ENCODE data around the gene MGAT2. TPM values are rescaled to one million over a fixed set of nuclear protein-coding genes. Genes with fewer than 3 reads are reported as not detected.

The MGAT2 gene
- total and polyA plus RNA-seq, 9 of the 15 experiments (the other 6 are each of a cell fraction or from before 2014, with no cell fraction given) = 0.03 to 33.3 (median 24.6) TPM; not detected in 1

DNA sequence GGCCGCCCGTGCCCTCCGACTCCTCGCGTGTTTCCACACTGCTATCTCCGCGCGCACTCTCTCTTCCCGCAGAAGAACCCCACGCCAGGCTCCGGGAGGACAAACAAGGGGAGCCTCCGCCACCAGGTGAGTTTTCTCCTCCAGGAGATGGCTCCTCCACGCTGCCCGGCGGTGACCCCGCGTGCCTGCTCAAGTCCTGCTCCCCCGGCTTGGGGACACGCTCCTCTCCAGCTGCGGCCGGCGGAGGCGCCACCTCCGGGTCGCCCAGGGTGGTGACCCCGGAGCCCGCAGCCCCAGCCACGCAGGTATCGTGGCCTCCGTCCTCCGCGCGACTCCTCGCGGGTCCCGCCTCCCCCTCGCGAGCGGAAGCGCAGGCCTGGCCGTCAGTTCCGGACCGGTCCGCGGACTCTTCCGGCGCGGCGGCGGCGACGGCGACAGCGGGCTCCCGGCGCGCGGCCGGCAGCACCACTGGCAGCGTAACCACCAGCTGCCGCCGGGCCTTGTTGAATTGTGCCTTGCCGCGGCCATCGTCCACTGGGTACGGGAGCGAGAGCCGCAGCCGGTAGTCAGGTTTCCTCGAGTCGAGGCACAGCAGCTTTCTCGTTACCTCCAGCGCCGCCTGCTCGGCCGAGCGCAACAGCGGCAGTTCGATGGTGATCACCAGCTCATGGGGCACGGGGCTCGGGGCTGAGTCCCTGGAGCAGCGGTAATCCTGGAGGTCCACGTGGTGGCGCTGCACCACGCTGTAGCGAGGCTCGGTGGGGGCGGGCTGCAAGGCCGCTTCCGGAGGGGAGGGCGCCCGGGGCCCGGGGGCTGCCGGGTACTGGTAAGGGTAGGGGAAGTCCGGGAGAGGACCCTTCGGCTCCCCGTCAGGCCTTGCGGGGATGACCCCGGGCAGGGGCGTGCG lies 13.3 kb downstream of the MGAT2 start (continued):
- TF ChIP-seq NFATC3 (IDR thresholded peaks at IDR 0.05) (no peak), EHMT2 (IDR thresholded peaks at IDR 0.05) (no peak), FOSL1 (tag; conservative IDR thresholded peaks at IDR 0.05) (0 out of 2 replicates have a peak, but pooled peaks have one; percentile 9), MEF2A (IDR thresholded peaks at IDR 0.05; ENCODE audit: control insufficient read depth, low read depth, low read length) (no peak), PCBP1 (IDR thresholded peaks at IDR 0.05; ENCODE audit: low read depth, low read length, poor library complexity, severe bottlenecking) (no peak), ZNF347 (CRISPR knock-in tag; IDR thresholded peaks at IDR 0.05; ENCODE audit: low read depth) (no peak), ZNF23 (CRISPR knock-in tag; IDR thresholded peaks at IDR 0.05) (no peak), HNRNPUL1 (IDR thresholded peaks at IDR 0.05; ENCODE audit: low read length) (no peak), ZNF316 (IDR thresholded peaks at IDR 0.05) (no peak), HOXB6 (CRISPR knock-in tag; IDR thresholded peaks at IDR 0.05; ENCODE audit: borderline replicate concordance) (no peak), POLR2AphosphoS5 (IDR thresholded peaks at IDR 0.05; ENCODE audit: control insufficient read depth, insufficient read depth, low read depth, low read length) (peak; percentile 31), DPF2 (IDR thresholded peaks at IDR 0.05) (no peak), KAT7 (CRISPR knock-in tag; IDR thresholded peaks at IDR 0.05; ENCODE audit: borderline replicate concordance) (peak; percentile 85; the same call in 1 of the 2 replicates), ZNF699 (CRISPR knock-in tag; IDR thresholded peaks at IDR 0.05; ENCODE audit: insufficient replicate concordance) (no peak)
- TF ChIP-seq, protein P1, sequence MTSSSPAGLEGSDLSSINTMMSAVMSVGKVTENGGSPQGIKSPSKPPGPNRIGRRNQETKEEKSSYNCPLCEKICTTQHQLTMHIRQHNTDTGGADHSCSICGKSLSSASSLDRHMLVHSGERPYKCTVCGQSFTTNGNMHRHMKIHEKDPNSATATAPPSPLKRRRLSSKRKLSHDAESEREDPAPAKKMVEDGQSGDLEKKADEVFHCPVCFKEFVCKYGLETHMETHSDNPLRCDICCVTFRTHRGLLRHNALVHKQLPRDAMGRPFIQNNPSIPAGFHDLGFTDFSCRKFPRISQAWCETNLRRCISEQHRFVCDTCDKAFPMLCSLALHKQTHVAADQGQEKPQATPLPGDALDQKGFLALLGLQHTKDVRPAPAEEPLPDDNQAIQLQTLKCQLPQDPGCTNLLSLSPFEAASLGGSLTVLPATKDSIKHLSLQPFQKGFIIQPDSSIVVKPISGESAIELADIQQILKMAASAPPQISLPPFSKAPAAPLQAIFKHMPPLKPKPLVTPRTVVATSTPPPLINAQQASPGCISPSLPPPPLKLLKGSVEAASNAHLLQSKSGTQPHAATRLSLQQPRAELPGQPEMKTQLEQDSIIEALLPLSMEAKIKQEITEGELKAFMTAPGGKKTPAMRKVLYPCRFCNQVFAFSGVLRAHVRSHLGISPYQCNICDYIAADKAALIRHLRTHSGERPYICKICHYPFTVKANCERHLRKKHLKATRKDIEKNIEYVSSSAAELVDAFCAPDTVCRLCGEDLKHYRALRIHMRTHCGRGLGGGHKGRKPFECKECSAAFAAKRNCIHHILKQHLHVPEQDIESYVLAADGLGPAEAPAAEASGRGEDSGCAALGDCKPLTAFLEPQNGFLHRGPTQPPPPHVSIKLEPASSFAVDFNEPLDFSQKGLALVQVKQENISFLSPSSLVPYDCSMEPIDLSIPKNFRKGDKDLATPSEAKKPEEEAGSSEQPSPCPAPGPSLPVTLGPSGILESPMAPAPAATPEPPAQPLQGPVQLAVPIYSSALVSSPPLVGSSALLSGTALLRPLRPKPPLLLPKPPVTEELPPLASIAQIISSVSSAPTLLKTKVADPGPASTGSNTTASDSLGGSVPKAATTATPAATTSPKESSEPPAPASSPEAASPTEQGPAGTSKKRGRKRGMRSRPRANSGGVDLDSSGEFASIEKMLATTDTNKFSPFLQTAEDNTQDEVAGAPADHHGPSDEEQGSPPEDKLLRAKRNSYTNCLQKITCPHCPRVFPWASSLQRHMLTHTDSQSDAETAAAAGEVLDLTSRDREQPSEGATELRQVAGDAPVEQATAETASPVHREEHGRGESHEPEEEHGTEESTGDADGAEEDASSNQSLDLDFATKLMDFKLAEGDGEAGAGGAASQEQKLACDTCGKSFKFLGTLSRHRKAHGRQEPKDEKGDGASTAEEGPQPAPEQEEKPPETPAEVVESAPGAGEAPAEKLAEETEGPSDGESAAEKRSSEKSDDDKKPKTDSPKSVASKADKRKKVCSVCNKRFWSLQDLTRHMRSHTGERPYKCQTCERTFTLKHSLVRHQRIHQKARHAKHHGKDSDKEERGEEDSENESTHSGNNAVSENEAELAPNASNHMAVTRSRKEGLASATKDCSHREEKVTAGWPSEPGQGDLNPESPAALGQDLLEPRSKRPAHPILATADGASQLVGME (CRISPR knock-in tag; IDR thresholded peaks at IDR 0.05) = no peak; the same call in 1 of the 2 replicates
- TF ChIP-seq, protein P2, sequence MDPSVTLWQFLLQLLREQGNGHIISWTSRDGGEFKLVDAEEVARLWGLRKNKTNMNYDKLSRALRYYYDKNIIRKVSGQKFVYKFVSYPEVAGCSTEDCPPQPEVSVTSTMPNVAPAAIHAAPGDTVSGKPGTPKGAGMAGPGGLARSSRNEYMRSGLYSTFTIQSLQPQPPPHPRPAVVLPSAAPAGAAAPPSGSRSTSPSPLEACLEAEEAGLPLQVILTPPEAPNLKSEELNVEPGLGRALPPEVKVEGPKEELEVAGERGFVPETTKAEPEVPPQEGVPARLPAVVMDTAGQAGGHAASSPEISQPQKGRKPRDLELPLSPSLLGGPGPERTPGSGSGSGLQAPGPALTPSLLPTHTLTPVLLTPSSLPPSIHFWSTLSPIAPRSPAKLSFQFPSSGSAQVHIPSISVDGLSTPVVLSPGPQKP (CRISPR knock-in tag; IDR thresholded peaks at IDR 0.05) = 0 out of 2 replicates have a peak, but pooled peaks have one; percentile 48
- TF ChIP-seq, protein P3, sequence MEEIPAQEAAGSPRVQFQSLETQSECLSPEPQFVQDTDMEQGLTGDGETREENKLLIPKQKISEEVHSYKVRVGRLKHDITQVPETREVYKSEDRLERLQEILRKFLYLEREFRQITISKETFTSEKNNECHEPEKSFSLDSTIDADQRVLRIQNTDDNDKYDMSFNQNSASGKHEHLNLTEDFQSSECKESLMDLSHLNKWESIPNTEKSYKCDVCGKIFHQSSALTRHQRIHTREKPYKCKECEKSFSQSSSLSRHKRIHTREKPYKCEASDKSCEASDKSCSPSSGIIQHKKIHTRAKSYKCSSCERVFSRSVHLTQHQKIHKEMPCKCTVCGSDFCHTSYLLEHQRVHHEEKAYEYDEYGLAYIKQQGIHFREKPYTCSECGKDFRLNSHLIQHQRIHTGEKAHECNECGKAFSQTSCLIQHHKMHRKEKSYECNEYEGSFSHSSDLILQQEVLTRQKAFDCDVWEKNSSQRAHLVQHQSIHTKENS (CRISPR knock-in tag; IDR thresholded peaks at IDR 0.05) = no peak
- TF ChIP-seq, protein P4, sequence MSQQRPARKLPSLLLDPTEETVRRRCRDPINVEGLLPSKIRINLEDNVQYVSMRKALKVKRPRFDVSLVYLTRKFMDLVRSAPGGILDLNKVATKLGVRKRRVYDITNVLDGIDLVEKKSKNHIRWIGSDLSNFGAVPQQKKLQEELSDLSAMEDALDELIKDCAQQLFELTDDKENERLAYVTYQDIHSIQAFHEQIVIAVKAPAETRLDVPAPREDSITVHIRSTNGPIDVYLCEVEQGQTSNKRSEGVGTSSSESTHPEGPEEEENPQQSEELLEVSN (IDR thresholded peaks at IDR 0.05; ENCODE audit: borderline replicate concordance in 1 of 2, extremely low read depth in 1 of 2, insufficient read depth in 1 of 2, insufficient read length in 1 of 2, low read depth in 1 of 2, low read length in 1 of 2, poor library complexity in 1 of 2, severe bottlenecking in 1 of 2) = peak; percentile 8 to 52

Measured in K562 (cell line).